Measurements from ENCODE around the gene SERAC1. TPM values are rescaled to one million over a fixed set of nuclear protein-coding genes. Genes with fewer than 3 reads are reported as not detected.
A peak's percentile ranks its signal among the peaks of the same experiment; 100 is the strongest.

Gene SERAC1
- total RNA-seq, 1 donor from 2014 or later, result 9.3 TPM

- Histone ChIP-seq H3K36me3 (ENCODE audit: insufficient read depth, low read length) (peaks cover 79% of the 10 kb centered on the region), H3K79me2 (ENCODE audit: insufficient read depth, low read length) (peaks cover 27% of the 10 kb centered on the region), H3K27me3 (ENCODE audit: insufficient read depth, low read length) (no peaks in the 10 kb centered on the region), H3K9me3 (ENCODE audit: insufficient read depth, low read depth, low read length) (no peaks in the 10 kb centered on the region), H4K20me1 (ENCODE audit: insufficient read depth, low read length) (peaks cover 46% of the 10 kb centered on the region), H3K4me3 (ENCODE audit: insufficient read depth, low read depth, low read length) (no peak overlapping the region), H3K4me2 (ENCODE audit: low read length) (no peak overlapping the region), H3K9ac (ENCODE audit: low read length) (peak overlapping the region; percentile 3), H3K27ac (ENCODE audit: low read depth, low read length) (peak overlapping the region; percentile 50), H2AFZ (ENCODE audit: low read depth, low read length) (no peak overlapping the region), H3K4me1 (ENCODE audit: insufficient read depth, low read length) (peaks cover 31% of the 10 kb centered on the region)
- TF ChIP-seq CTCF (IDR thresholded peaks at IDR 0.05; ENCODE audit: insufficient read depth, low read depth, low read length) (no peak), EZH2 (IDR thresholded peaks at IDR 0.05; ENCODE audit: insufficient read depth, low read length) (no peak)
- Mint-ChIP-seq H3K27ac (ENCODE audit: unreplicated experiment) (no peak overlapping the region), H3K4me1 (ENCODE audit: low read depth, unreplicated experiment) (peaks cover 16% of the 10 kb centered on the region), H3K27me3 (ENCODE audit: low read depth, unreplicated experiment) (no peaks in the 10 kb centered on the region), H3K4me3 (ENCODE audit: unreplicated experiment) (no peak overlapping the region), H3K36me3 (ENCODE audit: low read depth, unreplicated experiment) (peaks cover 42% of the 10 kb centered on the region), H3K9me3 (ENCODE audit: unreplicated experiment) (no peaks in the 10 kb centered on the region)
- FAIRE-seq, result no peak
- no peak for DNase-seq (ENCODE audit: low read depth)
Measured at GRCh38 chr6:158087224-158087867, 80.7 kb downstream of the SERAC1 start.

GRCh38 chr6:158086504-158087223 is 81.4 kb downstream of the SERAC1 start:
- Mint-ChIP-seq H3K27ac (ENCODE audit: unreplicated experiment) (no peak overlapping the region), H3K27me3 (ENCODE audit: low read depth, unreplicated experiment) (no peaks in the 10 kb centered on the region), H3K4me3 (ENCODE audit: unreplicated experiment) (no peak overlapping the region), H3K4me1 (ENCODE audit: low read depth, unreplicated experiment) (peaks cover 16% of the 10 kb centered on the region), H3K36me3 (ENCODE audit: low read depth, unreplicated experiment) (peaks cover 39% of the 10 kb centered on the region), H3K9me3 (ENCODE audit: unreplicated experiment) (no peaks in the 10 kb centered on the region)
- Histone ChIP-seq H3K36me3 (ENCODE audit: insufficient read depth, low read length) (peaks cover 73% of the 10 kb centered on the region), H3K4me1 (ENCODE audit: insufficient read depth, low read length) (peaks cover 31% of the 10 kb centered on the region), H3K27ac (ENCODE audit: low read depth, low read length) (peak overlapping the region; percentile 50), H3K4me3 (ENCODE audit: insufficient read depth, low read depth, low read length) (no peak overlapping the region), H3K9me3 (ENCODE audit: insufficient read depth, low read depth, low read length) (no peaks in the 10 kb centered on the region), H3K79me2 (ENCODE audit: insufficient read depth, low read length) (peaks cover 30% of the 10 kb centered on the region), H4K20me1 (ENCODE audit: insufficient read depth, low read length) (peaks cover 46% of the 10 kb centered on the region), H3K27me3 (ENCODE audit: insufficient read depth, low read length) (no peaks in the 10 kb centered on the region), H3K9ac (ENCODE audit: low read length) (peak overlapping the region; percentile 3), H3K4me2 (ENCODE audit: low read length) (peak overlapping the region; percentile 35), H2AFZ (ENCODE audit: low read depth, low read length) (no peak overlapping the region)
- DNase-seq (ENCODE audit: low read depth) (peak; percentile 64), FAIRE-seq (peak; percentile 49)
- TF ChIP-seq EZH2 (IDR thresholded peaks at IDR 0.05; ENCODE audit: insufficient read depth, low read length), result no peak
- no peak for TF ChIP-seq CTCF (IDR thresholded peaks at IDR 0.05; ENCODE audit: insufficient read depth, low read depth, low read length)

Data from astrocyte (in vitro differentiated cells and primary cell).